ENCODE results near the gene AP1S2.
"Not testable (repeated sequence)": the region's sequence is repeated elsewhere in the genome, so short reads cannot be mapped to it uniquely, and the experiment has no call there.

AP1S2 gene

GRCh38 chrX:15854712-15855567, at the start of gene AP1S2:
TSS of gene AP1S2 (minus strand) at chrX:15854813. CDS start at chrX:15852524, 2,289 bp downstream.
- peak; percentile 86 for DNase-seq

GRCh38 chrX:15903186-15903681, 48.6 kb upstream of the AP1S2 start:
- DNase-seq, result peak; percentile 5

GRCh38 chrX:15895334-15895733, 40.7 kb upstream of the AP1S2 start:
- DNase-seq, result no peak

DNA sequence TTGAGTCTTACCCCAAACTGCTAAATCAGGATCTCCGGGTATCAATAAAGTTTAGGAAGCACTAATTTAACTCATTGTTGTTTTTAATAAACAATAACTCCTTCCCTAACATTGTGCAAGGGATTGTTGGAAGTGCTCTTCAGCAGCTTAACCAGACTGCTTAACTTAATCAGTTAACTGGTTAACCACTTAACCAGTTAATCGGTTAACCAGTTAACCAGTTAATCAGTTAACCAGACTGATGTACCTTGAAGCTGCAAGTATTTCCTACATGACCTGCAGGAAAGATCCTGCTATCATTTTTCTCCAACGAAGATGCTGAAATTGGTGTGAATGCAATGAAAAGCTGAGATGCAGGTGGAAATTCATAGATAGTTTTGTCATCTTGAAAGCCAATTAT, 40.1 kb upstream of the AP1S2 start:
- no peak for DNase-seq

GRCh38 chrX:15890463-15890862, 35.9 kb upstream of the AP1S2 start:
- no peak for DNase-seq

- DNase-seq, result no peak
Observed at GRCh38 chrX:15888062-15888461, 33.4 kb upstream of the AP1S2 start.

DNA sequence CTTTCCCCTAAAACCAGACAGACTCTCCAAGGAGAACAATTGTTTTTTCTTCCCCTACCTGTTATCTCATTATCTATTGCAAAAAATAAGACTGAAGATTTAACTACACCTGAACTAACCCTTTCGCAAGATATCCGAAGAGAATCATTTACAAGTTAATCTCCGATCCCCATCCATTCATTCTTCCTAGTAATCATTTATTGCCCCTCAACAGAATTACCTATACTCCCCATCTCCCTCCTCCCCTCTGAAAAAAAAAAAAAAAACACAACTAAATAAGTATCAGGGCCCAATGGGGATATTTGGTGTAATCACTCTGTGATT, 28.9 kb upstream of the AP1S2 start:
- DNase-seq, result no peak

- DNase-seq, result no peak
Observed at GRCh38 chrX:15882704-15883539, 28.3 kb upstream of the AP1S2 start.

DNA sequence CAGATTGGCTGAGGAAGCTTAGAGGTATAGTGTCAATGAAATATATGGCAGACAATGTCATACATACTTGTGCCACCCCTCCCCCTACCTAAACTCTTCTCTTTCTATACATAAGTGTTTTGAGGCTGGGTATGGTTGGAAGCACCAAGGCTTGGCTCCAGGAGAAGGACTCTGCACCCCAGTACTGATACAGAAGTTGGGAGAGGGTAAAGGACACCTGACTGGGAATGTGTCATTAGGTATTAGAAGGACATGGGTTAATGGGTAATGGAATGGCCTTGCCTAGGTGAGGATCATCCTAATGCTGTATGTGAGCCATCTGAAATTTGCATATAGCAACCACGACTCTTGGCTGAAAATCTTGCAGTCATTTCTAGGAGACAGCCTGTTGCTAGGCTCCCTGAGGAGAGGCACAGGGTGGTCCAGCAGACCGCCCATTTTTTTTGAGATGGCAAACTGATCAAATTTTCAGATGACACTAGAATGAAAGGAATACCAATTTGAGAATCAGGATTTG, 26.8 kb upstream of the AP1S2 start:
- no peak for DNase-seq

GRCh38 chrX:15877914-15878313, 23.3 kb upstream of the AP1S2 start:
- not testable (repeated sequence) for DNase-seq

GRCh38 chrX:15877380-15877779, 22.8 kb upstream of the AP1S2 start:
- DNase-seq, result no peak

- no peak for DNase-seq
Observed at GRCh38 chrX:15874672-15875071, 20.1 kb upstream of the AP1S2 start.

GRCh38 chrX:15873566-15873965, 19.0 kb upstream of the AP1S2 start:
- no peak for DNase-seq

GRCh38 chrX:15870310-15870709, 15.7 kb upstream of the AP1S2 start:
- no peak for DNase-seq

- DNase-seq, result no peak
Observed at GRCh38 chrX:15869695-15870094, 15.1 kb upstream of the AP1S2 start.

DNA sequence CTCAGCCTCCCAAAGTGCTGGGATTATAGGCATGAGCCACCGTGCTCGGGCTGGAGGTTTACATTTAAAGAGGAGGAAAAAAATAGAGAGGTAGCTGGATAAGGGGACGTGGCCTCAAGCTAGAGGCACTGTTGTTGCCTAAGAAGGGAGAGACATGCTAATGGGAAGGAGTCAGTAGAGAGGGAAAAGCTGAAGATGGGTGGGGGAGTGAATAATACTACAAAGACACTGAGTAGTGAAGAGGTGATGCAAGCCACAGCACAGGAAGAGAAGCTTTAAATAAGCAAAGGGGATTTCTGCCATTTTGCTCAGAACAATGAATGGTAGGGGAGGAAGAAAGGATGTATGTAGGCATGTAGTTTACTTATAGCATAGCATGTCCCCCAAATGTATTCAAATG, 11.5 kb upstream of the AP1S2 start:
- no peak for DNase-seq

- no peak for DNase-seq
Observed at GRCh38 chrX:15864629-15865028, 10.0 kb upstream of the AP1S2 start.

DNA sequence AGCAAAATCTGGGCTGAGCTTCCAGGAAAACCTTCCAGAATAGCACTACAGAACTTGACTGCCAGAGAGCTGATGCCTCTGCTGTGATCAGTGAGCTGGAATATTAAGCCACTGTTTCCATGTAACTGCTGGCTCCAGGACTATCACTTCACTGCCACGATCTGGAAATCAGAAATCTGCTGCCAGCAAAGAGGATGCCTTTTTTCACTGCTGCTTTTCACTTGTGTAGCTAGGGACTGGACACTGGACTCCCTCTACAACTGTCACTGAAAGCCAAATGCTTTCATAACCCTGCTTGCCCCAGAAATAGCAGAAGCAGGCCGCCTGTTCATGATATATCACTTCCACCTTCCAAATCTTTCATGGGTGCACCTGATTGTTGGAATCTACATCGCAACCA, 9.4 kb upstream of the AP1S2 start:
- no peak for DNase-seq

- no peak for DNase-seq
Observed at GRCh38 chrX:15860921-15861320, 6.3 kb upstream of the AP1S2 start.

DNA sequence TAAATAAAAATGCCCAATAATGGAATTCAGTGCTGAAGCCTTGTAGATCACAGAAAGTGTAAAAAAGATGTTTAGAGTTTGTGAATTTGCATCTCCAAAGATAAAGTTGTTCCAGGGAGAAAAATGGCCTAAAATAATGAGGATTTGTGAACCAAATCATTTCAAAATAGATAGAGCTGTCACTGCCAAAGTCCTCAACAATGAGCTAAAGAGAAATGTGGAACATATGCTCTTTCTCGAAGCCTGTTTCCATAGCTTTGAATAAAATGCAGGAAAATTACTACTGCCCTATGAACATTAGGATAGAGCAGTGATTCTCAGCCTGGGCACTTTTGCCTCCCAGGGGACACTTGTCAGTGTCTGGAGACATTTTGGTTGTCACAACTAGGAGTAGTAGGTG, 3.4 kb upstream of the AP1S2 start:
- DNase-seq, result no peak

GRCh38 chrX:15856636-15857035, 2.0 kb upstream of the AP1S2 start:
- DNase-seq, result no peak

DNA sequence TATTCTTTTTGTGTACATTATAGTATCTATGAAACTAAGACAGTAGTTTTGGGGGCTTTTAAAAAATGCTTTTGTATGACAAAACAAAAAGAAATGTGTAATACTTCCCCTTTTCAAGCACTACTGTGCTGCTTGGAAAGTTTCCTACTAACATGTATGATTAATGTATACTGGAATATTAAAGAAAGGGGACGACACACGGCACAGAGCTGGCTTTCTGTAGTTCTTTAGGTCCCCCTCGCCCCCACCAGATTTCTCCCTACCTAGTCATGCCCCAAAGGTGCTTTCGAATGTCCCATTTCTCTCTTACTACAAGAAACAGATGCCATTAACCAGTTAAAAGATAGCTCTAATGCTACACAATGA, 1.6 kb upstream of the AP1S2 start:
- no peak for DNase-seq

DNA sequence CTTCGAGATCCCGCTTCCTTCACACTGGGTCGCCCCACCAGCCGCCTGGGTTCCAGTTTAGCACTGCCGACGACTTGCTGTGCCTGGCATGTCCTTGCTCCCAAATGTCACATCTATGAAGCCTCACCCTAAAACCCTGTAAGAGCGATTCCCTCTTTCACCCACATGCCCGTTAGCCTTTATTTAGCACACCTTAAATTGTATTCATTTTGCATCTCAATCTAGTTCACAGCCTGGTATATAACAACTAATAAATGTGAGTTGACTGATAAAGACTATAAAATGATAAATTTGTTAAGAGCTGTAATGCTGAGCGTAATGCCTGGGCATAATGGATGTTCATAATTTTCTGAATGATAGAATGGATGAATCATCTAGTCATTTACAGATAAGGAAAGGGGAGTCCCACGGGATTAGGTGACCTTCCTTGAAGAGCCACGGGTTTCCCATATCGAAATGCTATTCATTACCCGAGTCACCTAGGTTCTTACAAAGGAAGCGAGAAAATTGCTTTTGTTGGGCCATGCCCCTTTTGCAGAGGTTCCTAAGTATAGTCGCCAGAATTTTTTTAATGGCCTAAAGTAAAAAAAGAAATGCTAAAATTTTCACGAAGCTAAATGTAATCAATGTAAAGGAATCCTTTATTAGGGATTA, 1.1 kb upstream of the AP1S2 start:
- no peak for DNase-seq

Measured in NCI-H510A (cell line).